Measurements from ENCODE around the gene FBXO3. TPM values are rescaled to one million over a fixed set of nuclear protein-coding genes. Genes with fewer than 3 reads are reported as not detected.

The FBXO3 gene
- total and polyA plus RNA-seq, 2 of the 8 experiments (the other 6 are each of a cell fraction or from before 2014, with no cell fraction given) = 15.9 to 25.7 TPM

- CTCF ChIA-PET (ENCODE audit: partially characterized antibody) = interaction anchor here (1.1 kb wide), 1 partner anchor 12 kb away, joined by 3 read pairs; no protein-coding TSS in a partner anchor
- no peak overlapping the region for H2BK15ac ChIP-seq (ENCODE audit: low read length)
- POLR2A ChIA-PET (ENCODE audit: partially characterized antibody) = no interaction called here
- no peak overlapping the region for H3K14ac ChIP-seq (ENCODE audit: insufficient read length)
- TF ChIP-seq SP2 (IDR thresholded peaks at IDR 0.05; ENCODE audit: low read length) = no peak
- no peak overlapping the region for H2BK120ac ChIP-seq (replicated peaks; ENCODE audit: low read depth, low read length)
- no peak overlapping the region for H4K8ac ChIP-seq (ENCODE audit: extremely low read depth, insufficient read depth, low read length)
- H2BK20ac ChIP-seq (ENCODE audit: low read length) = no peak overlapping the region
- no peak for DNase-seq (ENCODE audit: low read depth in 1 of 2, low spot score in 2 of 2)
- H4K91ac ChIP-seq (replicated peaks; ENCODE audit: insufficient read length, low read length) = no peak overlapping the region
- H3K56ac ChIP-seq (replicated peaks; ENCODE audit: insufficient read length, low read depth, low read length) = no peak overlapping the region
- H3K4ac ChIP-seq (replicated peaks; ENCODE audit: insufficient read length, low read depth, low read length) = no peak overlapping the region
- peaks cover 7% of the 10 kb centered on the region; the same call in 1 of the 2 replicates for H3K23me2 ChIP-seq (ENCODE audit: low read depth, low read length)
- WGBS, 2 experiments (ENCODE audit: extremely low coverage in 1 of 2, insufficient coverage in 1 of 2, insufficient read length in 1 of 2, insufficient replicate concordance in 2 of 2, low coverage in 1 of 2, low lambda C conversion rate in 2 of 2, missing lambda C conversion rate in 1 of 2) = 87% methylated on average over 5 of the region's 5 CpGs; no CpG with 5 or more reads in 1 of the 2 experiments
- no peaks in the 10 kb centered on the region for H3K36me3 ChIP-seq (ENCODE audit: control insufficient read depth in 2 of 4, insufficient read depth in 4 of 4, low read length in 3 of 4)
- no peak overlapping the region for H3K27ac ChIP-seq (ENCODE audit: low read depth, low read length)
- no peak overlapping the region for H4K5ac ChIP-seq (ENCODE audit: insufficient read length, low read depth, low read length)
- no peaks in the 10 kb centered on the region for H3K9me3 ChIP-seq (ENCODE audit: insufficient read depth in 2 of 2, low read depth in 1 of 2, low read length in 1 of 2)
- no peaks in the 10 kb centered on the region for H3K79me1 ChIP-seq (ENCODE audit: low read depth, low read length)
- no peak overlapping the region for H3K9ac ChIP-seq (replicated peaks in 1 of 4; ENCODE audit: extremely low read depth in 1 of 4, low read depth in 3 of 4, low read length in 3 of 4)
- no peak overlapping the region for H2BK5ac ChIP-seq (ENCODE audit: low read depth, low read length)
- peaks cover 0 to 10% (median 6%) of the 10 kb centered on the region in 4 experiments; a peak in 6 of 7 replicates for H3K4me1 ChIP-seq (replicated peaks in 1 of 4; ENCODE audit: control insufficient read depth in 3 of 4, insufficient read depth in 4 of 4, low read length in 3 of 4)
- FAIRE-seq = no peak
- H3K4me3 ChIP-seq (ENCODE audit: extremely low read depth in 1 of 4, insufficient read depth in 2 of 4, low read depth in 3 of 4, low read length in 4 of 4) = no peak overlapping the region
- no peak overlapping the region for H2AK5ac ChIP-seq (ENCODE audit: low read depth, low read length)
- no peaks in the 10 kb centered on the region for H4K20me1 ChIP-seq (replicated peaks in 1 of 2; ENCODE audit: control insufficient read depth in 1 of 2, insufficient read depth in 2 of 2, low read length in 2 of 2)
- peaks cover 0 to 9% (median 3%) of the 10 kb centered on the region in 4 experiments; a peak in 4 of 7 replicates for H3K27me3 ChIP-seq (replicated peaks in 1 of 4; ENCODE audit: control insufficient read depth in 3 of 4, extremely low read depth in 1 of 4, insufficient read depth in 3 of 4, low read length in 3 of 4)
- no peak overlapping the region for H2BK12ac ChIP-seq (ENCODE audit: low read depth, low read length)
- H2AFZ ChIP-seq (ENCODE audit: low read length) = no peak overlapping the region
- no peak overlapping the region for H3K4me2 ChIP-seq (ENCODE audit: insufficient read depth in 1 of 2, low read depth in 2 of 2, low read length in 2 of 2)
- no peaks in the 10 kb centered on the region for H3K79me2 ChIP-seq (ENCODE audit: control insufficient read depth in 1 of 2, insufficient read depth in 2 of 2, low read length in 2 of 2)
- H3K18ac ChIP-seq (ENCODE audit: extremely low read depth, low read length) = no peak overlapping the region
- no peak overlapping the region for H3K23ac ChIP-seq (ENCODE audit: insufficient read length)
Observed at GRCh38 chr11:33698921-33699320, 75.4 kb downstream of the FBXO3 start.

Data from H1 (cell line).